B cell (primary cell): Measurements from ENCODE around the gene PRICKLE2. TPM values are rescaled to one million over a fixed set of nuclear protein-coding genes. Genes with fewer than 3 reads are reported as not detected.

Experiments
- ATAC-seq: fragments of 200-7000 bp; cut with Tn5 transposase; one replicate; pipeline ENCODE4 v1.10.0; 2021; ENCODE audit warnings: low read depth, mild to moderate bottlenecking, moderate number of reproducible peaks, moderate library complexity
- CTCF ChIA-PET: fragments of 350-600 bp; sonication (Branson Sonifier 250); formaldehyde crosslinking; loops from one replicate; lab custom pipeline; 2021; ENCODE audit warnings: antibody characterized with exemption, inconsistent platforms; lab: Charles Lee
- POLR2A ChIA-PET: fragments of 350-600 bp; sonication (Branson Sonifier 250); formaldehyde crosslinking; loops from one replicate; lab custom pipeline; 2021; ENCODE audit warnings: antibody characterized with exemption; lab: Charles Lee
- DNase-seq: peaks from one replicate; pipeline ENCODE4 v3.0.0; 2013
- H2AFZ ChIP-seq: 2 replicates; pipeline ENCODE4 v1.6.1; 2012; ENCODE audit warnings: mild to moderate bottlenecking, low read depth, low read length; ENCODE audit not compliant: insufficient read depth, poor library complexity, severe bottlenecking
- H3K27ac ChIP-seq, 2 donors: 1 replicate in 1 of 2; 2 replicates in 1 of 2; pipeline ENCODE4 v1.5.1; 2012 to 2013; ENCODE audit warnings: low read length in 2 of 2, mild to moderate bottlenecking in 2 of 2, moderate library complexity in 1 of 2
- H3K27me3 ChIP-seq, 4 experiments: fragments of 200-600 bp in 1 of 4; sonication (generic) in 1 of 4; replicated peaks in 1 of 4; 1 replicate in 2 of 4; 2 replicates in 2 of 4; pipeline versions ENCODE4 v1.6.1 to v1.7.0; 2013 to 2016; ENCODE audit warnings: low read length in 3 of 4, mild to moderate bottlenecking in 2 of 4, mixed read lengths in 1 of 4, moderate library complexity in 1 of 4; ENCODE audit not compliant: insufficient read depth in 4 of 4, control insufficient read depth in 3 of 4; ENCODE audit errors: control extremely low read depth in 1 of 4
- H3K36me3 ChIP-seq, 2 experiments: replicated peaks in 1 of 2; 1 replicate in 1 of 2; 2 replicates in 1 of 2; pipeline versions ENCODE4 v1.6.1 to v1.7.1; 2013; ENCODE audit warnings: low read length in 1 of 2; ENCODE audit not compliant: insufficient read depth in 2 of 2, control insufficient read depth in 1 of 2; ENCODE audit errors: control extremely low read depth in 1 of 2, extremely low read depth in 1 of 2
- H3K4me1 ChIP-seq, 2 donors: fragments of 200-600 bp in 1 of 2; sonication (generic) in 1 of 2; 1 replicate in 1 of 2; 2 replicates in 1 of 2; pipeline versions ENCODE4 v1.5.1 to v1.6.1; 2013 to 2017; ENCODE audit warnings: low read length in 2 of 2; ENCODE audit not compliant: control insufficient read depth in 2 of 2, insufficient read depth in 2 of 2
- H3K4me2 ChIP-seq: replicated peaks from 2 replicates; pipeline ENCODE3; 2012; ENCODE audit warnings: mild to moderate bottlenecking, low read depth, low read length; ENCODE audit not compliant: poor library complexity, severe bottlenecking
- H3K4me3 ChIP-seq, 5 experiments: fragments of 200-600 bp in 1 of 5; sonication (generic) in 1 of 5; 1 replicate in 3 of 5; 2 replicates in 2 of 5; pipeline versions ENCODE4 v1.5.1 to v1.7.0; 2011 to 2016; ENCODE audit warnings: low read length in 4 of 5, mild to moderate bottlenecking in 4 of 5, low read depth in 2 of 5, control low read depth in 1 of 5, moderate library complexity in 1 of 5; ENCODE audit not compliant: insufficient read depth in 1 of 5; ENCODE audit errors: control extremely low read depth in 1 of 5, extremely low read depth in 1 of 5
- H3K79me2 ChIP-seq: fragments of 200-600 bp; sonication (generic); one replicate; pipeline ENCODE4 v1.6.0; 2016; ENCODE audit warnings: low read length; ENCODE audit not compliant: control insufficient read depth, insufficient read depth
- H3K9ac ChIP-seq: fragments of 200-600 bp; sonication (generic); 2 replicates; pipeline ENCODE4 v1.6.1; 2017; ENCODE audit warnings: mild to moderate bottlenecking, low read length, moderate library complexity
- H3K9me3 ChIP-seq, 3 donors: one replicate each; pipeline versions ENCODE4 v1.6.1 to v1.7.1; 2013; ENCODE audit warnings: low read length in 2 of 3; ENCODE audit not compliant: control insufficient read depth in 2 of 3, insufficient read depth in 1 of 3; ENCODE audit errors: control extremely low read depth in 1 of 3
- H4K20me1 ChIP-seq: 2 replicates; pipeline ENCODE4 v1.6.0; 2012; ENCODE audit warnings: mild to moderate bottlenecking, low read length; ENCODE audit not compliant: insufficient read depth, control insufficient read depth, poor library complexity, severe bottlenecking
- H3K27ac Mint-ChIP-seq: one replicate; pipeline ENCODE4 v1.8.0; 2021; ENCODE audit warnings: mixed read lengths
- H3K27me3 Mint-ChIP-seq: one replicate; pipeline ENCODE4 v1.8.0; 2021; ENCODE audit warnings: mixed read lengths
- H3K4me1 Mint-ChIP-seq: one replicate; pipeline ENCODE4 v1.8.0; 2021; ENCODE audit warnings: mixed read lengths
- H3K4me3 Mint-ChIP-seq: one replicate; pipeline ENCODE4 v1.8.0; 2021; ENCODE audit warnings: mixed read lengths
- H3K9me3 Mint-ChIP-seq: one replicate; pipeline ENCODE4 v1.8.0; 2022; ENCODE audit warnings: mixed read lengths; ENCODE audit not compliant: insufficient read depth
- EZH2 ChIP-seq: IDR thresholded peaks from 2 replicates; pipeline ENCODE4 v1.6.1; 2012; ENCODE audit warnings: borderline replicate concordance, low read depth, mild to moderate bottlenecking, moderate library complexity, low read length; ENCODE audit not compliant: insufficient read depth, poor library complexity, severe bottlenecking
- WGBS: methylation state at CpG from one replicate; pipeline ENCODE4 v1.1.5; 2013; ENCODE audit warnings: missing lambda C conversion rate; ENCODE audit not compliant: insufficient coverage; 5-methylcytosine and 5-hydroxymethylcytosine counted together
- intact Hi-C: fragments of 100-400 bp; cut with micrococcal nuclease; formaldehyde crosslinking; loops from one replicate; pipeline ENCODE4 v1.10.0; 2022
- polyA plus RNA-seq: library from polyadenylated mRNA; depleted of rRNA; stranded (reverse); fragments of >200 nt; gene quantifications from 2 replicates; pipeline ENCODE4 v1.2.3, GENCODE V29; 2012
- total RNA-seq, 2 donors: library from RNA; stranded (reverse); fragments of 120-200 nt in 1 of 2; gene quantifications; 1 replicate in 1 of 2; 2 replicates in 1 of 2; pipeline versions ENCODE4 v1.2.3 to v1.2.4, GENCODE V29; 2013 to 2022
- TF ChIP-seq, protein P1 (sequence below): fragments of 200-600 bp; IDR thresholded peaks from one replicate; pipeline ENCODE4 v1.8.0; 2022; ENCODE audit warnings: antibody characterized with exemption, mild to moderate bottlenecking

The PRICKLE2 gene
- total and polyA plus RNA-seq, 2 donors (not counting 1 experiment from before 2014, with no cell fraction given), result 0.30 to 1.4 TPM

DNA sequence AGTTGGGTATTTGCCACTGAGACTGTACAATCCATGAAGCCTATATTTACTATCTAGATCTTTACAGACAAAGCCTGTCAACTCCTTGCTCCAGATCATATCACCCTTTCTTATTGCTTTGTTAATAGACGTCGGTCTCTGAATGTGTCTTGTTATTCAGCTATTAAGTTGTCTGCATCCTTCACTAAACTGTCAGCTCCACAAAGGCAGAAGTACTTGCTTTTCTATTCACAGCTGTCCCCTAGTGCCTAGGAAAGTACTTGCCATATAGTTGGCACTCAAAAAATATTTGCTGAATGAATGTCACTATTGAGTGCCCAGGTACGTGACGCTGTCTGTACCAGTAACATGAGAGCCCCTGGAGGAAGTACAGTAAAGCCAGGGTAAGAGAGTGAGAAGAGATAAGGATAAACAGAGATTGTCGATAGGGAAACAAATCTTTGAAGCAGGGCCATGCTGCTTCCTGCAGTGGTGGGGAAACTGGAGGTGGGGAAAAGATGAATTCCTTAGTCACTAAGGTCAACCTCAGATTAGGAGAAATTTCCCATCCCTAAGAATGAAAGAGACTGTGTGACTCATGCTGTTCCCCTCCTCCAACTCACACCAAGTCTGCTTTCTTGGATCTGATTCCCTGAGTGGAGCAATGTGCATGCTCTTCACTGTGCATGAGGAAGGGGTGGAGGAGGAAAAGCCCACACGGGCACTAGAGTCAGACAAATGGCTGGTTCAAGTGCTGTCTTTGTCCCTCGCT lies 36.3 kb downstream of the PRICKLE2 start:
- Histone ChIP-seq H3K79me2 (no peaks in the 10 kb centered on the region), H3K27ac (no peak overlapping the region), H3K4me2 (no peak overlapping the region)

More for the DNA sequence above, 36.3 kb downstream of the PRICKLE2 start:
- Histone ChIP-seq H2AFZ (no peak overlapping the region), H3K9ac (no peak overlapping the region), H4K20me1 (no peaks in the 10 kb centered on the region), H3K9me3 (peaks cover 0 to 3% (median 0%) of the 10 kb centered on the region in 3 donors), H3K36me3 (no peaks in the 10 kb centered on the region), H3K4me1 (no peaks in the 10 kb centered on the region), H3K27me3 (no peaks in the 10 kb centered on the region), H3K4me3 (no peak overlapping the region)
- no peak for DNase-seq
- ATAC-seq, result no peak
- intact Hi-C loops, result no loop called here
- Mint-ChIP-seq H3K27ac (no peak overlapping the region), H3K4me3 (no peak overlapping the region), H3K9me3 (peaks cover 3% of the 10 kb centered on the region), H3K27me3 (no peaks in the 10 kb centered on the region), H3K4me1 (no peaks in the 10 kb centered on the region)
- ChIA-PET POLR2A (no interaction called here), CTCF (no interaction called here)
- no peak for TF ChIP-seq EZH2
- TF ChIP-seq, protein P1, sequence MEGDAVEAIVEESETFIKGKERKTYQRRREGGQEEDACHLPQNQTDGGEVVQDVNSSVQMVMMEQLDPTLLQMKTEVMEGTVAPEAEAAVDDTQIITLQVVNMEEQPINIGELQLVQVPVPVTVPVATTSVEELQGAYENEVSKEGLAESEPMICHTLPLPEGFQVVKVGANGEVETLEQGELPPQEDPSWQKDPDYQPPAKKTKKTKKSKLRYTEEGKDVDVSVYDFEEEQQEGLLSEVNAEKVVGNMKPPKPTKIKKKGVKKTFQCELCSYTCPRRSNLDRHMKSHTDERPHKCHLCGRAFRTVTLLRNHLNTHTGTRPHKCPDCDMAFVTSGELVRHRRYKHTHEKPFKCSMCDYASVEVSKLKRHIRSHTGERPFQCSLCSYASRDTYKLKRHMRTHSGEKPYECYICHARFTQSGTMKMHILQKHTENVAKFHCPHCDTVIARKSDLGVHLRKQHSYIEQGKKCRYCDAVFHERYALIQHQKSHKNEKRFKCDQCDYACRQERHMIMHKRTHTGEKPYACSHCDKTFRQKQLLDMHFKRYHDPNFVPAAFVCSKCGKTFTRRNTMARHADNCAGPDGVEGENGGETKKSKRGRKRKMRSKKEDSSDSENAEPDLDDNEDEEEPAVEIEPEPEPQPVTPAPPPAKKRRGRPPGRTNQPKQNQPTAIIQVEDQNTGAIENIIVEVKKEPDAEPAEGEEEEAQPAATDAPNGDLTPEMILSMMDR, result no peak
- 79% methylated on average over 4 of the region's 7 CpGs for WGBS
